Stomach (tissue), 9 donors: ENCODE data around the gene CD19. TPM values are rescaled to one million over a fixed set of nuclear protein-coding genes. Genes with fewer than 3 reads are reported as not detected.
A peak's percentile ranks its signal among the peaks of the same experiment; 100 is the strongest.

Experiments
- DNase-seq, 2 donors: peaks; one replicate each; pipeline versions ENCODE4 v3.0.0 to v3.0.0-alpha.2; 2013 to 2019
- H3K27ac ChIP-seq, 5 donors: fragments of 200-600 bp in 4 of 5; sonication (generic) in 4 of 5; one replicate each; pipeline ENCODE4 v1.5.1; 2013 to 2019; ENCODE audit warnings: mild to moderate bottlenecking in 1 of 5, moderate library complexity in 1 of 5
- H3K27me3 ChIP-seq, 3 donors: fragments of 200-600 bp; sonication (generic); one replicate each; pipeline ENCODE4 v1.5.1; 2017 to 2019; ENCODE audit warnings: mixed run types in 1 of 3
- H3K36me3 ChIP-seq, 4 donors: fragments of 200-600 bp; sonication (generic); 1 replicate in 3 of 4; 2 replicates in 1 of 4; pipeline ENCODE4 v1.5.1; 2016 to 2019
- H3K4me1 ChIP-seq, 4 donors: fragments of 200-600 bp; sonication (generic); one replicate each; pipeline ENCODE4 v1.5.1; 2016 to 2019
- H3K4me3 ChIP-seq, 4 donors: fragments of 200-600 bp; sonication (generic) in 3 of 4; one replicate each; pipeline ENCODE4 v1.5.1; 2016 to 2019; ENCODE audit warnings: mild to moderate bottlenecking in 1 of 4
- H3K9me3 ChIP-seq, 4 donors: fragments of 200-600 bp; sonication (generic); one replicate each; pipeline ENCODE4 v1.5.1; 2016 to 2019
- CTCF ChIP-seq, 7 experiments: fragments of 450-650 bp in 4 of 7; fragments of 200-600 bp in 3 of 7; sonication (generic) in 3 of 7; IDR thresholded peaks; one replicate each; pipeline ENCODE4 v1.5.1; 2016 to 2019; ENCODE audit warnings: antibody characterized with exemption in 7 of 7, control low read depth in 2 of 7, mild to moderate bottlenecking in 1 of 7
- EP300 ChIP-seq: sonication (generic); formaldehyde crosslinking; IDR thresholded peaks from one replicate; pipeline ENCODE4 v1.6.1; 2017; ENCODE audit warnings: antibody characterized with exemption
- POLR2A ChIP-seq, 4 donors: fragments of 450-650 bp; IDR thresholded peaks; one replicate each; pipeline ENCODE4 v1.6.1; 2016; ENCODE audit warnings: antibody characterized with exemption in 4 of 4, control low read depth in 2 of 4, mild to moderate bottlenecking in 1 of 4, moderate library complexity in 1 of 4
- POLR2AphosphoS5 ChIP-seq, 3 donors: sonication (generic); formaldehyde crosslinking; IDR thresholded peaks; one replicate each; pipeline ENCODE4 v1.6.1; 2016; ENCODE audit warnings: antibody characterized with exemption in 3 of 3
- WGBS, 5 donors: extraction: QIAGEN DNeasy Blood & Tissue Kit in 3 of 5; methylation state at CpG; one replicate each; pipeline versions ENCODE4 v1.1.5 to v1.1.7; 2013 to 2018; 5-methylcytosine and 5-hydroxymethylcytosine counted together
- intact Hi-C: fragments of 100-400 bp; cut with DNase I; formaldehyde crosslinking; loops from one replicate; pipeline ENCODE4 v1.15.1; 2023; ENCODE audit warnings: low total_unique reads
- polyA plus RNA-seq, 3 donors: library from polyadenylated mRNA; stranded (reverse); fragments of 200-250 nt; gene quantifications; one replicate each; pipeline ENCODE4 v1.2.3, GENCODE V29; 2013
- total RNA-seq, 5 donors: library from RNA; depleted of rRNA; stranded (reverse); fragments of >200 nt; gene quantifications; one replicate each; pipeline versions ENCODE4 v1.1.0 to v1.2.3, GENCODE V29; 2014 to 2016
- donor health status: healthy with polysubstance abuse.
- donor health status: Bipolar disorder and iron deficiency.
- donor health status: healthy.

CD19 gene
- total and polyA plus RNA-seq, 8 donors = 0.29 to 3.8 (median 0.56) TPM; not detected in 3

- peak; percentile 99 to 100 for DNase-seq
- Histone ChIP-seq H3K27ac (peak within 1 kb of the TSS; percentile 73 to 91 (median 88)), H3K4me3 (peak within 1 kb of the TSS; percentile 72 to 98 (median 94)), H3K36me3 (peaks cover 25 to 32% (median 32%) of the 10 kb centered on the region in 4 donors), H3K9me3 (no peaks in the 10 kb centered on the region), H3K4me1 (peaks cover 11 to 38% (median 28%) of the 10 kb centered on the region in 4 donors), H3K27me3 (no peaks in the 10 kb centered on the region)
- peak in 2 of 3 donors; percentile 57 to 90 for TF ChIP-seq POLR2AphosphoS5 (IDR thresholded peaks at IDR 0.05)
- no peak for TF ChIP-seq CTCF (IDR thresholded peaks at IDR 0.05)
- TF ChIP-seq EP300 = no peak
- TF ChIP-seq POLR2A (IDR thresholded peaks at IDR 0.05) = no peak
- intact Hi-C loops = no loop called here
- WGBS, 5 donors = 0 to 1% (median 1%) methylated on average over 55 to 79 of the region's 79 CpGs
These were observed 19.1 kb downstream of the CD19 start, which contains the start of gene NFATC2IP for GRCh38 chr16:28950648-28951409. NFATC2IP (plus strand) TSS chr16:28950937; CDS start chr16:28951012, 75 bp downstream.

GRCh38 chr16:28951410-28951943, 19.7 kb downstream of the CD19 start:
- H3K9me3 ChIP-seq = no peaks in the 10 kb centered on the region
- peaks cover 10 to 35% (median 26%) of the 10 kb centered on the region in 4 donors for H3K4me1 ChIP-seq
- intact Hi-C loops = no loop called here
- peak in 1 of 2 donors; percentile 68 for DNase-seq
- H3K27me3 ChIP-seq = no peaks in the 10 kb centered on the region
- H3K36me3 ChIP-seq = peaks cover 31 to 39% (median 38%) of the 10 kb centered on the region in 4 donors
- H3K27ac ChIP-seq = peak overlapping the region; percentile 73 to 91 (median 88)
- no peak for TF ChIP-seq CTCF (IDR thresholded peaks at IDR 0.05)
- TF ChIP-seq POLR2A (IDR thresholded peaks at IDR 0.05) = no peak
- TF ChIP-seq EP300 = no peak
- no peak for TF ChIP-seq POLR2AphosphoS5 (IDR thresholded peaks at IDR 0.05)
- peak overlapping the region; percentile 72 to 98 (median 94) for H3K4me3 ChIP-seq
- WGBS, 5 donors = 1 to 2% (median 1%) methylated on average over 17 of the region's 17 CpGs

- no peaks in the 10 kb centered on the region for H3K27me3 ChIP-seq
- WGBS, 5 donors = 91 to 98% (median 93%) methylated on average over 9 of the region's 9 CpGs
- H3K4me3 ChIP-seq = no peak overlapping the region
- no peak for TF ChIP-seq CTCF (IDR thresholded peaks at IDR 0.05)
- TF ChIP-seq EP300 = no peak
- TF ChIP-seq POLR2AphosphoS5 (IDR thresholded peaks at IDR 0.05) = no peak
- TF ChIP-seq POLR2A (IDR thresholded peaks at IDR 0.05) = no peak
- no peak for DNase-seq
- intact Hi-C loops = no loop called here
- peaks cover 0 to 8% (median 3%) of the 10 kb centered on the region in 4 donors for H3K4me1 ChIP-seq
- H3K9me3 ChIP-seq = no peaks in the 10 kb centered on the region
- H3K27ac ChIP-seq = no peak overlapping the region
- peaks cover 61 to 99% (median 98%) of the 10 kb centered on the region in 4 donors for H3K36me3 ChIP-seq
These were observed 26.4 kb downstream of the CD19 start for GRCh38 chr16:28958216-28958615.

- intact Hi-C loops = no loop called here
- no peaks in the 10 kb centered on the region for H3K27me3 ChIP-seq
These were observed 27.1 kb downstream of the CD19 start for GRCh38 chr16:28958836-28959235.

More at GRCh38 chr16:28958836-28959235, 27.1 kb downstream of the CD19 start:
- Histone ChIP-seq H3K27ac (no peak overlapping the region), H3K36me3 (peaks cover 63 to 99% (median 98%) of the 10 kb centered on the region in 4 donors), H3K4me1 (peaks cover 0 to 2% (median under 1%) of the 10 kb centered on the region in 4 donors), H3K9me3 (no peaks in the 10 kb centered on the region), H3K4me3 (no peak overlapping the region)
- DNase-seq = no peak
- TF ChIP-seq CTCF (IDR thresholded peaks at IDR 0.05) (no peak), EP300 (no peak), POLR2A (IDR thresholded peaks at IDR 0.05) (no peak), POLR2AphosphoS5 (IDR thresholded peaks at IDR 0.05) (no peak)
- WGBS, 5 donors = 89 to 97% (median 93%) methylated on average over 6 of the region's 6 CpGs
